OCI-LY7 (cell line): ENCODE results near the gene POU6F2. TPM values are rescaled to one million over a fixed set of nuclear protein-coding genes. Genes with fewer than 3 reads are reported as not detected.

ENCODE experiments used
- BruUV-seq: library from RNA; stranded (reverse); fragments of 400-500 nt; replicated peaks from 2 replicates; lab custom pipeline; 2021; lab: Mats Ljungman, UMichigan
- CTCF ChIA-PET: fragments of 300-600 bp; sonication (Branson Sonifier 250); formaldehyde crosslinking; loops from one replicate; lab custom pipeline; 2022; ENCODE audit warnings: antibody characterized with exemption; ENCODE audit not compliant: unreplicated experiment; lab: Charles Lee
- POLR2A ChIA-PET: fragments of 300-600 bp; sonication (Branson Sonifier 250); formaldehyde crosslinking; loops from one replicate; lab custom pipeline; 2022; ENCODE audit warnings: antibody characterized with exemption; lab: Charles Lee
- DNase-seq: peaks from one replicate; pipeline ENCODE4 v3.0.0-alpha.2; 2015; ENCODE audit warnings: low spot score
- H2AFZ ChIP-seq: fragments of 200-600 bp; sonication (generic), shearing (Covaris generic); 2 replicates; pipeline ENCODE4 v1.6.1; 2014; ENCODE audit warnings: mild to moderate bottlenecking, antibody characterized with exemption, low read length, moderate library complexity
- H3K27ac ChIP-seq: fragments of 200-600 bp; sonication (generic); 2 replicates; pipeline ENCODE4 v1.5.1; 2014; ENCODE audit warnings: mixed run types, low read depth, mild to moderate bottlenecking, moderate library complexity, low read length, inconsistent platforms; ENCODE audit not compliant: poor library complexity, severe bottlenecking
- H3K36me3 ChIP-seq: fragments of 200-600 bp; sonication (generic); 2 replicates; pipeline ENCODE4 v1.6.1; 2014; ENCODE audit warnings: mild to moderate bottlenecking, antibody characterized with exemption, low read length, moderate library complexity, mixed read lengths; ENCODE audit not compliant: insufficient read depth
- H3K4me1 ChIP-seq: fragments of 200-600 bp; sonication (generic); 2 replicates; pipeline ENCODE4 v1.5.1; 2014; ENCODE audit warnings: mild to moderate bottlenecking, low read length; ENCODE audit not compliant: insufficient read depth, poor library complexity, severe bottlenecking
- H3K4me2 ChIP-seq: fragments of 200-600 bp; sonication (generic); 2 replicates; pipeline ENCODE4 v1.6.1; 2014; ENCODE audit warnings: mild to moderate bottlenecking, low read length
- H3K4me3 ChIP-seq: fragments of 200-600 bp; sonication (generic); 2 replicates; pipeline ENCODE4 v1.5.1; 2014; ENCODE audit warnings: mild to moderate bottlenecking, low read depth, low read length; ENCODE audit not compliant: poor library complexity, severe bottlenecking
- H3K79me2 ChIP-seq: fragments of 200-600 bp; sonication (generic); 2 replicates; pipeline ENCODE4 v1.6.1; 2016; ENCODE audit warnings: low read depth, mild to moderate bottlenecking, low read length, moderate library complexity, mixed read lengths; ENCODE audit not compliant: insufficient read depth
- H3K9me2 ChIP-seq: fragments of 200-600 bp; sonication (generic); 2 replicates; pipeline ENCODE4 v1.6.1; 2016; ENCODE audit warnings: mild to moderate bottlenecking, low read length, mixed read lengths; ENCODE audit not compliant: insufficient read depth
- H3K9me3 ChIP-seq: fragments of 200-600 bp; sonication (generic); 2 replicates; pipeline ENCODE4 v1.6.1; 2014; ENCODE audit warnings: mild to moderate bottlenecking, mixed run types, low read length, mixed read lengths
- H4K20me1 ChIP-seq: fragments of 200-600 bp; sonication (generic); 2 replicates; pipeline ENCODE4 v1.6.1; 2014; ENCODE audit warnings: mild to moderate bottlenecking, antibody characterized with exemption, low read length, moderate library complexity, mixed read lengths; ENCODE audit not compliant: insufficient read depth
- CTCF ChIP-seq: fragments of 200-600 bp; sonication (generic); conservative IDR thresholded peaks from 2 replicates; pipeline ENCODE4 v1.5.1; 2014; ENCODE audit warnings: mild to moderate bottlenecking, antibody characterized with exemption, low read length, moderate library complexity, mixed read lengths
- EZH2phosphoT487 ChIP-seq: fragments of 200-600 bp; sonication (generic); IDR thresholded peaks from 2 replicates; pipeline ENCODE4 v1.6.1; 2018; ENCODE audit warnings: low read depth, borderline replicate concordance, mild to moderate bottlenecking, mixed run types, antibody characterized with exemption, low read length, moderate library complexity, mixed read lengths
- intact Hi-C: fragments of 100-400 bp; cut with micrococcal nuclease; formaldehyde crosslinking; loops from one replicate; pipeline ENCODE4 v1.10.0; 2022; ENCODE audit not compliant: unreplicated experiment
- total RNA-seq, 2 experiments: library from RNA; depleted of rRNA in 1 of 2; stranded (reverse); fragments of >200 nt in 1 of 2; shearing (Covaris generic) in 1 of 2; gene quantifications; 2 replicates each; pipeline ENCODE4 v1.2.3, GENCODE V29; 2014 to 2022

Gene POU6F2
- total RNA-seq, 2 experiments from 2014 or later = 0.40 TPM; not detected in 1

DNA sequence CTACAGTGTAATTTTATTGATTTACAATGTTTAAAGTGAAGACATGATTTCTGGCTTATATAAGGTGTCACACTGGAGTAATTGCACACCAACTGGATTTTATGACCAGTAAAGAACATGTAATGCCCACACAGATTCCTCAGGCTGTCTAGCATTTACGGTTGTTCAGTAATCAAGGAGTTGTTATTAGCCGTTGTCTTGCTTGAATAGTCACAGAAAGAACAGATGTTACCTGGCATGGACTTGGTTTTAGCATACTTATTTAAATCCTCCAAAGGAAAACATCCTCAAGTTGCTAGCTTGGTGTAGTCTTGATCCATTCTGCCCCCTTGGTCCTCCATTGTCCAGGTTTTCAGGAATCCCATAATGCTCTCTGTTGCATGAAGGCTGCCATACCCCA, 65.8 kb downstream of the POU6F2 start:
- Histone ChIP-seq H3K9me2 (no peaks in the 10 kb centered on the region), H3K4me1 (no peaks in the 10 kb centered on the region), H3K4me3 (no peak overlapping the region), H3K4me2 (no peak overlapping the region), H3K36me3 (no peaks in the 10 kb centered on the region), H3K27ac (no peak overlapping the region), H3K79me2 (no peaks in the 10 kb centered on the region), H3K9me3 (no peaks in the 10 kb centered on the region), H4K20me1 (no peaks in the 10 kb centered on the region), H2AFZ (no peak overlapping the region)
- DNase-seq = no peak
- BruUV-seq = no TSS peak
- intact Hi-C loops = no loop called here
- TF ChIP-seq EZH2phosphoT487 = no peak
- no peak for TF ChIP-seq CTCF
- CTCF ChIA-PET = no interaction called here
- POLR2A ChIA-PET = no interaction called here

DNA sequence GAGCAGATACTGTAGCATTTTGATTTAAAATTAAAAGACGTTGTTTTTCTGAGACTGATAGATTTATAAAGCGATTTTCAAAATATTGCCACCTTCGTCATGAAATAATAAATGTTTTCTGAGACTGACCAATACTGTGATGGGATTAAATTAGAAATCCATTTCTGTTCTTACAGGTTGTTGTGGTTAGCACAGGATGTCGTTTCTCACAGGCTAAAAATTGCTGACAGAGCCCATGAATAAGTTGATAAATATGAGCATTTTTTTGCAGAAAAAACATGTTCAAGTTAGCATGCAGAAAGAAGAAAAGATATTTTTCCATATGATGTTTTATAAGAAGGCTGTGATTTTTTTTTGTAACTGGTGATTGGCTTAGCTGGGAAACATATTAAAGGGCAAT, 66.8 kb downstream of the POU6F2 start:
- CTCF ChIA-PET = no interaction called here
- H3K4me1 ChIP-seq = no peaks in the 10 kb centered on the region

More for the DNA sequence above, 66.8 kb downstream of the POU6F2 start:
- DNase-seq = no peak
- Histone ChIP-seq H4K20me1 (no peaks in the 10 kb centered on the region), H3K27ac (no peak overlapping the region), H2AFZ (no peak overlapping the region), H3K9me2 (no peaks in the 10 kb centered on the region), H3K4me2 (no peak overlapping the region), H3K4me3 (no peak overlapping the region), H3K9me3 (no peaks in the 10 kb centered on the region), H3K79me2 (no peaks in the 10 kb centered on the region), H3K36me3 (no peaks in the 10 kb centered on the region)
- TF ChIP-seq CTCF (no peak), EZH2phosphoT487 (no peak)
- POLR2A ChIA-PET = no interaction called here
- intact Hi-C loops = no loop called here
- no TSS peak for BruUV-seq
